GM06990 (cell line): ENCODE results near the gene CTNNB1.

Source experiments
- DNase-seq: peaks from one replicate; pipeline ENCODE4 v3.0.0-alpha.2; 2011; ENCODE audit not compliant: insufficient read length; ENCODE audit errors: extremely low read depth
- H3K27me3 ChIP-seq: replicated peaks from 2 replicates; pipeline ENCODE4 v1.6.0; 2011; ENCODE audit warnings: low read length; ENCODE audit not compliant: control insufficient read depth, insufficient read depth
- H3K36me3 ChIP-seq: 2 replicates; pipeline ENCODE4 v1.5.1; 2011; ENCODE audit warnings: low read length; ENCODE audit not compliant: control insufficient read depth, insufficient read depth
- H3K4me3 ChIP-seq: replicated peaks from 2 replicates; pipeline ENCODE4 v1.5.1; 2011; ENCODE audit warnings: low read depth, mild to moderate bottlenecking, control low read depth, low read length
- CTCF ChIP-seq: IDR thresholded peaks from 2 replicates; pipeline ENCODE4 v1.5.1; 2011; ENCODE audit warnings: low read length, control low read depth, mild to moderate bottlenecking, inconsistent platforms; ENCODE audit not compliant: insufficient read depth, poor library complexity, severe bottlenecking

CTNNB1 gene

GRCh38 chr3:41249318-41249717, 50.0 kb downstream of the CTNNB1 start:
- no peak for DNase-seq
- H3K36me3 ChIP-seq, result peaks cover 2% of the 10 kb centered on the region
- TF ChIP-seq CTCF, result no peak
- no peak overlapping the region for H3K4me3 ChIP-seq
- H3K27me3 ChIP-seq, result no peaks in the 10 kb centered on the region

GRCh38 chr3:41250825-41251224, 51.5 kb downstream of the CTNNB1 start:
- DNase-seq, result no peak
- no peak overlapping the region for H3K4me3 ChIP-seq
- no peak for TF ChIP-seq CTCF
- no peaks in the 10 kb centered on the region; the same call in 1 of the 2 replicates for H3K36me3 ChIP-seq
- no peaks in the 10 kb centered on the region for H3K27me3 ChIP-seq

- no peak for TF ChIP-seq CTCF
- no peak for DNase-seq
- Histone ChIP-seq H3K36me3 (no peaks in the 10 kb centered on the region; the same call in 1 of the 2 replicates), H3K4me3 (no peak overlapping the region), H3K27me3 (no peaks in the 10 kb centered on the region)
Observed at GRCh38 chr3:41251593-41251992, 52.3 kb downstream of the CTNNB1 start.

GRCh38 chr3:41258239-41258800, 59.0 kb downstream of the CTNNB1 start:
- Histone ChIP-seq H3K4me3 (no peak overlapping the region), H3K36me3 (no peaks in the 10 kb centered on the region), H3K27me3 (no peaks in the 10 kb centered on the region)
- TF ChIP-seq CTCF, result no peak
- DNase-seq, result no peak

GRCh38 chr3:41259449-41260062, 60.3 kb downstream of the CTNNB1 start:
- Histone ChIP-seq H3K4me3 (no peak overlapping the region), H3K36me3 (no peaks in the 10 kb centered on the region), H3K27me3 (no peaks in the 10 kb centered on the region)
- no peak for DNase-seq
- no peak for TF ChIP-seq CTCF
